ENCODE results near the gene AP2M1. TPM values are rescaled to one million over a fixed set of nuclear protein-coding genes. Genes with fewer than 3 reads are reported as not detected.

The AP2M1 gene
- total and polyA plus RNA-seq, 2 of the 13 experiments (the other 11 are each of a cell fraction or from before 2014, with no cell fraction given), result 126 to 146 TPM

GRCh38 chr3:184133840-184134745 is 40.6 kb upstream of the AP2M1 start (continued):
- TF ChIP-seq ZNF589 (CRISPR knock-in tag; conservative IDR thresholded peaks at IDR 0.05), result no peak; the same call in 1 of the 2 replicates
- no peak for TF ChIP-seq ZNF576 (CRISPR knock-in tag; IDR thresholded peaks at IDR 0.05)
- TF ChIP-seq HCFC1 (IDR thresholded peaks at IDR 0.05; ENCODE audit: low read depth, low read length), result peak; percentile 75
- peak; percentile 19; the same call in 1 of the 2 replicates for TF ChIP-seq FOXA3 (CRISPR knock-in tag; IDR thresholded peaks at IDR 0.05)
- TF ChIP-seq ZNF256 (CRISPR knock-in tag; conservative IDR thresholded peaks at IDR 0.05), result peak; percentile 71; the same call in 1 of the 2 replicates
- peak; percentile 83 for TF ChIP-seq HOXA3 (CRISPR knock-in tag; IDR thresholded peaks at IDR 0.05)
- peak; percentile 74 for TF ChIP-seq HMGXB3 (CRISPR knock-in tag; IDR thresholded peaks at IDR 0.05; ENCODE audit: borderline replicate concordance)
- TF ChIP-seq ZNF350 (CRISPR knock-in tag; IDR thresholded peaks at IDR 0.05; ENCODE audit: borderline replicate concordance, low read depth), result peak; percentile 72
- peak; percentile 40; the same call in 1 of the 2 replicates for TF ChIP-seq ZNF451 (CRISPR knock-in tag; IDR thresholded peaks at IDR 0.05)
- TF ChIP-seq ZNF616 (CRISPR knock-in tag; IDR thresholded peaks at IDR 0.05; ENCODE audit: low read depth), result peak; percentile 62; the same call in 1 of the 2 replicates
- peak; percentile 90; the same call in 1 of the 2 replicates for TF ChIP-seq YEATS4 (CRISPR knock-in tag; IDR thresholded peaks at IDR 0.05; ENCODE audit: borderline replicate concordance)
- no peak for TF ChIP-seq CREB3 (CRISPR knock-in tag; IDR thresholded peaks at IDR 0.05)
- TF ChIP-seq TRIM24 (CRISPR knock-in tag; IDR thresholded peaks at IDR 0.05), result no peak
- no peak for TF ChIP-seq KDM1A (CRISPR knock-in tag; IDR thresholded peaks at IDR 0.05)
- TF ChIP-seq MLXIP (CRISPR knock-in tag; IDR thresholded peaks at IDR 0.05; ENCODE audit: borderline replicate concordance), result no peak
- TF ChIP-seq, protein P1, sequence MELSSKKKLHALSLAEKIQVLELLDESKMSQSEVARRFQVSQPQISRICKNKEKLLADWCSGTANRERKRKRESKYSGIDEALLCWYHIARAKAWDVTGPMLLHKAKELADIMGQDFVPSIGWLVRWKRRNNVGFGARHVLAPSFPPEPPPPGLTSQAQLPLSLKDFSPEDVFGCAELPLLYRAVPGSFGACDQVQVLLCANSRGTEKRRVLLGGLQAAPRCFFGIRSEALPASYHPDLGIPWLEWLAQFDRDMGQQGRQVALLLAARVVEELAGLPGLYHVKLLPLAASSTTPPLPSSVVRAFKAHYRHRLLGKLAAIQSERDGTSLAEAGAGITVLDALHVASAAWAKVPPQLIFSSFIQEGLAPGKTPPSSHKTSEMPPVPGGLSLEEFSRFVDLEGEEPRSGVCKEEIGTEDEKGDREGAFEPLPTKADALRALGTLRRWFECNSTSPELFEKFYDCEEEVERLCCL (CRISPR knock-in tag; IDR thresholded peaks at IDR 0.05; ENCODE audit: borderline replicate concordance), result 0 out of 2 replicates have a peak, but pooled peaks have one; percentile 68
- peak; percentile 57; the same call in 1 of the 2 replicates for TF ChIP-seq ZSCAN25 (CRISPR knock-in tag; IDR thresholded peaks at IDR 0.05)
